NT2/D1 (cell line): Measurements from ENCODE around the gene OR52B4.

Experiments
- SUZ12 ChIP-seq: IDR thresholded peaks from 2 replicates; pipeline ENCODE4 v1.6.1; 2011; ENCODE audit not compliant: insufficient read length, insufficient read depth; ENCODE audit errors: extremely low read depth
- YY1 ChIP-seq: IDR thresholded peaks from 2 replicates; pipeline ENCODE4 v1.6.1; 2011; ENCODE audit not compliant: insufficient read length, insufficient read depth
- ZNF274 ChIP-seq: IDR thresholded peaks from 2 replicates; pipeline ENCODE4 v1.6.1; 2011; ENCODE audit warnings: mild to moderate bottlenecking, low read depth, low read length

DNA sequence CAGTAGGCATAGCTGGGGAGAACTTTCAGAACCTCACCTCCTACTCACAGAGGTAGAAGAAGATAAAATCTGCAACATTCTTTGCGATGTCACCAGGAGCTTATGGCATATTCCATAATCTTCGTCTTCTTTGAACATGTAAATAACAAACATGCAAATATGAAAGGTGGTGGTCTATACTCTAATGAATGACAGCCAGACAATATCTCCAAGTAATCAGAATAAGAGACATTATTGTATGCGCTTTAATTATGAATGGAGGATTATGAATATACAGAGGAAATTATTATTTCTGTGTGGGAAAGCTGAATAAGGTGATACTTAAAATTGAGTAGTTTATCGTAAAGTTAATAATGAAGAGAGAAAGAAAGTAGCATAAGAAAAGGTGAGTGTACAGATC lies at the start of gene OR52B4:
- TF ChIP-seq YY1 (no peak), ZNF274 (no peak), SUZ12 (no peak)
